HEK293 (cell line): ENCODE data around the gene TUBG1.
"Not testable (repeated sequence)": the region's sequence is repeated elsewhere in the genome, so short reads cannot be mapped to it uniquely, and the experiment has no call there.

Experiments used
- CTCF ChIP-seq: fragments of 450-650 bp; formaldehyde crosslinking; IDR thresholded peaks from 2 replicates; pipeline ENCODE4 v1.5.1; 2016; ENCODE audit warnings: missing biosample characterization, missing genetic modification characterization
- HOXA7 ChIP-seq: sonication (generic); formaldehyde crosslinking; IDR thresholded peaks from 2 replicates; pipeline ENCODE4 v1.8.1; 2022; ENCODE audit warnings: missing genetic modification reagents, borderline replicate concordance
- HOXD13 ChIP-seq: sonication (generic); formaldehyde crosslinking; IDR thresholded peaks from 2 replicates; pipeline ENCODE4 v1.8.0; 2022; ENCODE audit warnings: missing genetic modification reagents, borderline replicate concordance
- KLF1 ChIP-seq: fragments of 450-650 bp; formaldehyde crosslinking; IDR thresholded peaks from 2 replicates; pipeline ENCODE4 v1.5.1; 2016; ENCODE audit warnings: missing biosample characterization, missing genetic modification characterization
- KLF10 ChIP-seq: fragments of 450-650 bp; IDR thresholded peaks from 2 replicates; pipeline ENCODE4 v1.5.1; 2018; ENCODE audit warnings: missing biosample characterization, mild to moderate bottlenecking, missing genetic modification characterization
- OVOL3 ChIP-seq: fragments of 450-650 bp; formaldehyde crosslinking; IDR thresholded peaks from 2 replicates; pipeline ENCODE4 v1.5.1; 2016; ENCODE audit warnings: missing biosample characterization, missing genetic modification characterization
- ZBTB10 ChIP-seq: fragments of 450-650 bp; formaldehyde crosslinking; IDR thresholded peaks from 2 replicates; pipeline ENCODE4 v1.5.1; 2016; ENCODE audit warnings: missing biosample characterization, missing genetic modification characterization
- ZBTB21 ChIP-seq: fragments of 450-650 bp; formaldehyde crosslinking; IDR thresholded peaks from 2 replicates; pipeline ENCODE4 v1.5.1; 2017; ENCODE audit warnings: missing biosample characterization, missing genetic modification characterization
- ZNF10 ChIP-seq: fragments of 450-650 bp; formaldehyde crosslinking; IDR thresholded peaks from 2 replicates; pipeline ENCODE4 v1.5.1; 2017; ENCODE audit warnings: missing biosample characterization, missing genetic modification characterization
- ZNF350 ChIP-seq: fragments of 450-650 bp; formaldehyde crosslinking; IDR thresholded peaks from 2 replicates; pipeline ENCODE4 v1.5.0; 2017; ENCODE audit warnings: missing biosample characterization, mild to moderate bottlenecking, missing genetic modification characterization
- ZSCAN30 ChIP-seq: fragments of 450-650 bp; IDR thresholded peaks from 2 replicates; pipeline ENCODE4 v1.5.1; 2018; ENCODE audit warnings: missing biosample characterization, mild to moderate bottlenecking, missing genetic modification characterization, moderate library complexity
- TF ChIP-seq, protein P1 (sequence below): fragments of 450-650 bp; formaldehyde crosslinking; IDR thresholded peaks from 2 replicates; pipeline ENCODE4 v1.5.1; 2016; ENCODE audit warnings: missing biosample characterization, missing genetic modification characterization
- TF ChIP-seq, protein P2 (sequence below): fragments of 450-650 bp; formaldehyde crosslinking; IDR thresholded peaks from 2 replicates; pipeline ENCODE4 v1.5.1; 2016; ENCODE audit warnings: missing biosample characterization, missing genetic modification characterization, low read depth

DNA sequence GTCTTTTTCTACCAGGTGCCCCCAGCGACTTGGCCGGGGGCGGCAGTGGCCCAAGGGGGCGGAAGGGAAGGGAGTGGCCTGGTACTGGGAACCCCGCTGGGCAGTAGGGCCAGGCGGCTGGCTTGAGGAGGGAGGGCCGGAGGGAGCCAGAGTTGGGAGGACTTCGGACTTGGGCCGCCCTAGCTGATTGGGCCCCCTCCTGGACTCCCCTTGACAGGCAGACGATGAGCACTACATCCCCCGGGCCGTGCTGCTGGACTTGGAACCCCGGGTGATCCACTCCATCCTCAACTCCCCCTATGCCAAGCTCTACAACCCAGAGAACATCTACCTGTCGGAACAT lies 50.4 kb downstream of the TUBG1 start:
- TF ChIP-seq ZNF10 (tag by site-specific recombination); HOXA7; CTCF (tag by site-specific recombination); HOXD13; KLF1 (tag by site-specific recombination); ZSCAN30 (tag by site-specific recombination); OVOL3 (tag by site-specific recombination); ZNF350; ZBTB21; ZBTB10 (tag by site-specific recombination); KLF10 (tag by site-specific recombination): not testable (repeated sequence)
- TF ChIP-seq, protein P1, sequence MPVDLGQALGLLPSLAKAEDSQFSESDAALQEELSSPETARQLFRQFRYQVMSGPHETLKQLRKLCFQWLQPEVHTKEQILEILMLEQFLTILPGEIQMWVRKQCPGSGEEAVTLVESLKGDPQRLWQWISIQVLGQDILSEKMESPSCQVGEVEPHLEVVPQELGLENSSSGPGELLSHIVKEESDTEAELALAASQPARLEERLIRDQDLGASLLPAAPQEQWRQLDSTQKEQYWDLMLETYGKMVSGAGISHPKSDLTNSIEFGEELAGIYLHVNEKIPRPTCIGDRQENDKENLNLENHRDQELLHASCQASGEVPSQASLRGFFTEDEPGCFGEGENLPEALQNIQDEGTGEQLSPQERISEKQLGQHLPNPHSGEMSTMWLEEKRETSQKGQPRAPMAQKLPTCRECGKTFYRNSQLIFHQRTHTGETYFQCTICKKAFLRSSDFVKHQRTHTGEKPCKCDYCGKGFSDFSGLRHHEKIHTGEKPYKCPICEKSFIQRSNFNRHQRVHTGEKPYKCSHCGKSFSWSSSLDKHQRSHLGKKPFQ (tag by site-specific recombination), result not testable (repeated sequence)
- TF ChIP-seq, protein P2, sequence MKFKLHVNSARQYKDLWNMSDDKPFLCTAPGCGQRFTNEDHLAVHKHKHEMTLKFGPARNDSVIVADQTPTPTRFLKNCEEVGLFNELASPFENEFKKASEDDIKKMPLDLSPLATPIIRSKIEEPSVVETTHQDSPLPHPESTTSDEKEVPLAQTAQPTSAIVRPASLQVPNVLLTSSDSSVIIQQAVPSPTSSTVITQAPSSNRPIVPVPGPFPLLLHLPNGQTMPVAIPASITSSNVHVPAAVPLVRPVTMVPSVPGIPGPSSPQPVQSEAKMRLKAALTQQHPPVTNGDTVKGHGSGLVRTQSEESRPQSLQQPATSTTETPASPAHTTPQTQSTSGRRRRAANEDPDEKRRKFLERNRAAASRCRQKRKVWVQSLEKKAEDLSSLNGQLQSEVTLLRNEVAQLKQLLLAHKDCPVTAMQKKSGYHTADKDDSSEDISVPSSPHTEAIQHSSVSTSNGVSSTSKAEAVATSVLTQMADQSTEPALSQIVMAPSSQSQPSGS, result not testable (repeated sequence)
